Fibroblast of lung (primary cell): ENCODE measurements around the gene DIAPH3. TPM values are rescaled to one million over a fixed set of nuclear protein-coding genes. Genes with fewer than 3 reads are reported as not detected.

ENCODE experiments used
- DNase-seq, 2 donors: peaks; one replicate each; pipeline versions ENCODE4 v3.0.0 to v3.0.0-alpha.2; 2010; ENCODE audit warnings: low read depth in 2 of 2
- H2AFZ ChIP-seq: 2 replicates; pipeline ENCODE4 v1.5.1; 2012; ENCODE audit warnings: low read length, control low read depth, inconsistent platforms
- H3K27ac ChIP-seq: 2 replicates; pipeline ENCODE4 v1.5.1; 2011; ENCODE audit warnings: low read length, control low read depth; ENCODE audit not compliant: insufficient read depth
- H3K27me3 ChIP-seq: 2 replicates; pipeline ENCODE4 v1.5.1; 2011; ENCODE audit warnings: mild to moderate bottlenecking, low read length; ENCODE audit not compliant: control insufficient read depth, insufficient read depth
- H3K36me3 ChIP-seq: 2 replicates; pipeline ENCODE4 v1.5.1; 2011; ENCODE audit warnings: low read length; ENCODE audit not compliant: control insufficient read depth, insufficient read depth
- H3K4me1 ChIP-seq: 2 replicates; pipeline ENCODE4 v1.5.1; 2011; ENCODE audit warnings: low read length; ENCODE audit not compliant: control insufficient read depth, insufficient read depth; ENCODE audit errors: extremely low read depth
- H3K4me2 ChIP-seq: 2 replicates; pipeline ENCODE4 v1.5.1; 2011; ENCODE audit warnings: low read length, control low read depth; ENCODE audit not compliant: insufficient read depth; ENCODE audit errors: extremely low read depth
- H3K4me3 ChIP-seq, 4 experiments: fragments of 200-600 bp in 1 of 4; sonication (generic) in 1 of 4; replicated peaks in 1 of 4; 2 replicates each; pipeline ENCODE4 v1.5.1; 2011 to 2016; ENCODE audit warnings: low read length in 4 of 4, low read depth in 3 of 4, mild to moderate bottlenecking in 3 of 4, control low read depth in 2 of 4, inconsistent platforms in 1 of 4, mixed read lengths in 1 of 4; ENCODE audit not compliant: insufficient read depth in 1 of 4; ENCODE audit errors: control extremely low read depth in 1 of 4
- H3K79me2 ChIP-seq: 2 replicates; pipeline ENCODE4 v1.5.1; 2012; ENCODE audit warnings: mild to moderate bottlenecking, low read length, inconsistent platforms; ENCODE audit not compliant: control insufficient read depth, insufficient read depth
- H3K9ac ChIP-seq: 2 replicates; pipeline ENCODE4 v1.5.1; 2011; ENCODE audit warnings: mild to moderate bottlenecking, low read length, control low read depth; ENCODE audit not compliant: insufficient read depth
- H3K9me3 ChIP-seq: 2 replicates; pipeline ENCODE4 v1.5.1; 2012; ENCODE audit warnings: low read depth, low read length; ENCODE audit not compliant: control insufficient read depth, insufficient read depth
- H4K20me1 ChIP-seq: 2 replicates; pipeline ENCODE4 v1.5.1; 2011; ENCODE audit warnings: low read length; ENCODE audit not compliant: control insufficient read depth, insufficient read depth; ENCODE audit errors: extremely low read depth
- EZH2 ChIP-seq: IDR thresholded peaks from 2 replicates; pipeline ENCODE4 v1.5.1; 2012; ENCODE audit warnings: low read length, control low read depth, mild to moderate bottlenecking; ENCODE audit errors: missing control alignments
- polyA plus RNA-seq, 2 donors: library from polyadenylated mRNA; depleted of rRNA in 1 of 2; stranded (reverse) in 1 of 2; unstranded in 1 of 2; fragments of >200 nt; gene quantifications; 2 replicates each; pipeline ENCODE4 v1.2.1, GENCODE V29; 2011 to 2012; ENCODE audit warnings: missing spikeins in 1 of 2
- total RNA-seq: library from RNA; depleted of rRNA; stranded (reverse); fragments of >200 nt; gene quantifications from 2 replicates; pipeline ENCODE4 v1.2.1, GENCODE V29; 2014
- TF ChIP-seq, protein P1 (sequence below), 2 donors: IDR thresholded peaks in 1 of 2; conservative IDR thresholded peaks in 1 of 2; 1 replicate in 1 of 2; 2 replicates in 1 of 2; pipeline ENCODE4 v1.5.1; 2011 to 2012; ENCODE audit warnings: low read length in 2 of 2, control low read depth in 1 of 2, inconsistent platforms in 1 of 2, low read depth in 1 of 2, mild to moderate bottlenecking in 1 of 2

The DIAPH3 gene
- total and polyA plus RNA-seq, 2 donors (not counting 1 experiment from before 2014, with no cell fraction given): 5.9 to 10.9 TPM

DNA sequence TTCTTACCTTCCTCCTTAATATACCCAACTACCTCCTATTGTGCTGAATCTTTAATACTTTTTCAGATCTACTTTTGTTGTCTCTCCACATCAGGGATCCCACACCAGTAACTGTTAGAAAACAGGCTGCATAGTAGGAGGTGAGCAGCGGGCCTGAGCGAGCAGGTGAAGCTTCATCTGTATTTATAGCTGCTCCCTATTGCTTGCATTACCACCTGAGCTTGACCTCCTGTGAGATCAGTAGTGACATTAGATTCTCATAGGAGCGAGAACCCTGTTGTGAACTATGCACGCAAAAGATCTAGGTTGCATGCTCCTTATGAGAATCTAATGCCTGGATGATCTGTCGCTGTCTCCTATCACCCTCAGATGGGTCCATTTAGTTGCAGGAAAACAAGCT, 279.8 kb downstream of the DIAPH3 start:
- Histone ChIP-seq H3K79me2 (no peaks in the 10 kb centered on the region), H3K4me3 (no peak overlapping the region), H3K9me3 (no peaks in the 10 kb centered on the region), H4K20me1 (no peaks in the 10 kb centered on the region), H3K27me3 (no peaks in the 10 kb centered on the region), H3K4me2 (no peak overlapping the region), H2AFZ (no peak overlapping the region), H3K36me3 (no peaks in the 10 kb centered on the region), H3K27ac (no peak overlapping the region), H3K4me1 (peaks cover 4% of the 10 kb centered on the region), H3K9ac (no peak overlapping the region)
- no peak for DNase-seq
- TF ChIP-seq EZH2: no peak
- TF ChIP-seq, protein P1, sequence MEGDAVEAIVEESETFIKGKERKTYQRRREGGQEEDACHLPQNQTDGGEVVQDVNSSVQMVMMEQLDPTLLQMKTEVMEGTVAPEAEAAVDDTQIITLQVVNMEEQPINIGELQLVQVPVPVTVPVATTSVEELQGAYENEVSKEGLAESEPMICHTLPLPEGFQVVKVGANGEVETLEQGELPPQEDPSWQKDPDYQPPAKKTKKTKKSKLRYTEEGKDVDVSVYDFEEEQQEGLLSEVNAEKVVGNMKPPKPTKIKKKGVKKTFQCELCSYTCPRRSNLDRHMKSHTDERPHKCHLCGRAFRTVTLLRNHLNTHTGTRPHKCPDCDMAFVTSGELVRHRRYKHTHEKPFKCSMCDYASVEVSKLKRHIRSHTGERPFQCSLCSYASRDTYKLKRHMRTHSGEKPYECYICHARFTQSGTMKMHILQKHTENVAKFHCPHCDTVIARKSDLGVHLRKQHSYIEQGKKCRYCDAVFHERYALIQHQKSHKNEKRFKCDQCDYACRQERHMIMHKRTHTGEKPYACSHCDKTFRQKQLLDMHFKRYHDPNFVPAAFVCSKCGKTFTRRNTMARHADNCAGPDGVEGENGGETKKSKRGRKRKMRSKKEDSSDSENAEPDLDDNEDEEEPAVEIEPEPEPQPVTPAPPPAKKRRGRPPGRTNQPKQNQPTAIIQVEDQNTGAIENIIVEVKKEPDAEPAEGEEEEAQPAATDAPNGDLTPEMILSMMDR (conservative IDR thresholded peaks at IDR 0.05 in 1 of 2, IDR thresholded peaks at IDR 0.05 in 1 of 2; ENCODE audit: low read depth in 1 of 2, low read length in 2 of 2): no peak

DNA sequence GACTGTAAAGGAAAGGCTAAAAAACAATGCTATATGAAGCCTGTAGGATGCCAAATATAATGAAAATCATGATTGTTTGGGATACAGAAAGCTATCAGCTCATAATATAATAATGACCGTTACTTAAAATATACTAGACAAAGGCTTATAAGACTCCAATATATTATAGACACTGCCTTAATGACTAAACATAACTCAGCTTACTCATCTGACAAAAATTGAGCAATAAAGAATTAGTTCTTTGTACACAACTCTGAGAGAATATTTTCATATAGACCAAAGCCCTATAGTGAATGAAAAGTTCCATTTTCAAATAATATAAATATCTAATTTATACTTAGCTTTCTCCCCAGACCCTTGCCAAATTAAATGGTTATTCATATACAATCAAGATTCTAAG, 283.3 kb downstream of the DIAPH3 start:
- H3K4me2 ChIP-seq: no peak overlapping the region
- no peak overlapping the region for H2AFZ ChIP-seq
- H3K4me3 ChIP-seq: no peak overlapping the region
- peaks cover 4% of the 10 kb centered on the region for H3K4me1 ChIP-seq
- H3K9ac ChIP-seq: no peak overlapping the region
- no peaks in the 10 kb centered on the region for H3K9me3 ChIP-seq
- TF ChIP-seq, protein P1 (conservative IDR thresholded peaks at IDR 0.05 in 1 of 2, IDR thresholded peaks at IDR 0.05 in 1 of 2; ENCODE audit: low read depth in 1 of 2, low read length in 2 of 2): no peak
- TF ChIP-seq EZH2: no peak
- DNase-seq: peak; percentile 10 to 25
- no peaks in the 10 kb centered on the region for H4K20me1 ChIP-seq
- no peaks in the 10 kb centered on the region for H3K27me3 ChIP-seq
- H3K27ac ChIP-seq: no peak overlapping the region
- H3K36me3 ChIP-seq: no peaks in the 10 kb centered on the region
- no peaks in the 10 kb centered on the region for H3K79me2 ChIP-seq

DNA sequence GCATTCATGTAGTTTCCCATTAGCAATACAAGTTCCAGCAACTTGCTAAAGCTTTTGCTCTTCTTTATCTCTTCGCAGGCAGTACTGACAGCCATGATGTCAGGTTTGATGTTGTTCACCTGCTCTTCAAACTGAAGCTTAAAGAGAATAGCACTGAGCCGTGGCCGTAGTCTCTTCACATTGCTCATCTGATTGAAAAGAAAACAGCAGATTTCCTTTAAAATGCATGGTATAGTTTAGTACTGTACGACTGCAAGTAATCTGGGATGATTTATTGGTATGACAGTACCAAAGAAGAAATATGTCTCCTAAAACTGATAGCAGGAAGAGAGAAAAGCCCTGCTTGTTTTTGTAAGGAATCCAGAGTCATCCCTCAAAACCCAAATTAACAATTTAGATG, 284.4 kb downstream of the DIAPH3 start:
- no peak overlapping the region for H3K4me3 ChIP-seq
- H3K27ac ChIP-seq: no peak overlapping the region
- no peak overlapping the region for H3K9ac ChIP-seq
- H3K9me3 ChIP-seq: no peaks in the 10 kb centered on the region
- no peaks in the 10 kb centered on the region for H4K20me1 ChIP-seq
- no peaks in the 10 kb centered on the region for H3K36me3 ChIP-seq
- H3K79me2 ChIP-seq: no peaks in the 10 kb centered on the region
- H3K4me2 ChIP-seq: no peak overlapping the region
- TF ChIP-seq, protein P1 (conservative IDR thresholded peaks at IDR 0.05 in 1 of 2, IDR thresholded peaks at IDR 0.05 in 1 of 2; ENCODE audit: low read depth in 1 of 2, low read length in 2 of 2): no peak
- TF ChIP-seq EZH2: no peak
- H2AFZ ChIP-seq: no peak overlapping the region
- H3K27me3 ChIP-seq: no peaks in the 10 kb centered on the region
- H3K4me1 ChIP-seq: peaks cover 4% of the 10 kb centered on the region
- DNase-seq: peak in 1 of 2 donors; percentile 5
